ENCODE data around the gene CNTN1. TPM values are rescaled to one million over a fixed set of nuclear protein-coding genes. Genes with fewer than 3 reads are reported as not detected.

CNTN1 gene
- total and polyA plus RNA-seq, 9 of the 15 experiments (the other 6 are each of a cell fraction or from before 2014, with no cell fraction given) = 0.16 TPM; not detected in 8

DNA sequence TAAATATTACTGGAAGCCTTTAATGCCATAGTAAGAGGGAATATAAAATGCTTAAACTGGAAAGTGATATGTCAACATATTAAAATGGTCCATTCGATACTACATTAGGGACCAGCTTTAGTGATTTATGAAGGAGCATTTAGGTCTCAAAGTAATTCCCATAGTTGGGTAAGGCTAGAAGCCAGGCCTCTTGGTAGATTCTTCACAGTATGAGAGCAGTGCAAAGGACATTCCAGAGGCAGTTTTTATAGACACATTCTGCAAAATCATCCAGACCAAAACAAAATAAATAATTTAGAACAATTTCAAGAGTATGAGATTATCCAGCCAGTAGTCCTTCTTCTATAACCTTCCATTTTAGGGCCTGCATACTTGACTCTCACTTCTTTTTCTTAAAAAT, 353.3 kb downstream of the CNTN1 start (continued):
- TF ChIP-seq, protein P1, sequence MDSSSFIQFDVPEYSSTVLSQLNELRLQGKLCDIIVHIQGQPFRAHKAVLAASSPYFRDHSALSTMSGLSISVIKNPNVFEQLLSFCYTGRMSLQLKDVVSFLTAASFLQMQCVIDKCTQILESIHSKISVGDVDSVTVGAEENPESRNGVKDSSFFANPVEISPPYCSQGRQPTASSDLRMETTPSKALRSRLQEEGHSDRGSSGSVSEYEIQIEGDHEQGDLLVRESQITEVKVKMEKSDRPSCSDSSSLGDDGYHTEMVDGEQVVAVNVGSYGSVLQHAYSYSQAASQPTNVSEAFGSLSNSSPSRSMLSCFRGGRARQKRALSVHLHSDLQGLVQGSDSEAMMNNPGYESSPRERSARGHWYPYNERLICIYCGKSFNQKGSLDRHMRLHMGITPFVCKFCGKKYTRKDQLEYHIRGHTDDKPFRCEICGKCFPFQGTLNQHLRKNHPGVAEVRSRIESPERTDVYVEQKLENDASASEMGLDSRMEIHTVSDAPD (CRISPR knock-in tag; IDR thresholded peaks at IDR 0.05) = no peak
- TF ChIP-seq MBD2 (IDR thresholded peaks at IDR 0.05; ENCODE audit: borderline replicate concordance, low read depth) = no peak
- TF ChIP-seq SRSF3 (IDR thresholded peaks at IDR 0.05; ENCODE audit: insufficient read depth, low read length) = no peak
- TF ChIP-seq FOXJ3 (CRISPR knock-in tag; IDR thresholded peaks at IDR 0.05) = no peak
- TF ChIP-seq TCFL5 (CRISPR knock-in tag; conservative IDR thresholded peaks at IDR 0.05) = no peak

DNA sequence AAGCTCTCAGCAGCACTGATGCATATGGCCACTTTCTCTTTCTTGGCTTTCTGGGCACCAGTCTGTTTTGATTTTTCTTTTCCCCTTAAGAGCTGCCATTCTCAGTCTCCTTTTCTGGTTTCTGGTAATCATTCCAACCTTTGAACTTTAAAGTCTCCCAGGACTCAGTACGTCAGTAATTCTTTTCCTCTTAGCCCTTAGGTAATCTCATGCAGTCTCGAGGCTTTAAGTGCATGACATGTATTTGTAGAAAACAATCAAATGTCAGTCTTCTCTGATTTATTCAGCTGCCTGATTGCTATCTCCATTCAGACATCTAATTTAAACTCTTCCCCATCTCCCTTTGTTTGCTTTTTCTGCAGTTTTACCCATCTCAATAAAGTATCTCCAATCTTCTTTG, 356.8 kb downstream of the CNTN1 start:
- no peaks in the 10 kb centered on the region for H4K20me1 ChIP-seq (replicated peaks; ENCODE audit: control insufficient read depth, insufficient read depth, low read length)
- no peak overlapping the region for H3K9ac ChIP-seq (ENCODE audit: insufficient read depth in 1 of 2, low read depth in 2 of 2, low read length in 2 of 2)
- H3K4me3 ChIP-seq = no peak overlapping the region
- no peak for DNase-seq (ENCODE audit: extremely low read depth in 1 of 4, low spot score in 3 of 4)
- WGBS (ENCODE audit: insufficient coverage, low coverage, missing lambda C conversion rate) = 0% methylated on average over 2 of the region's 2 CpGs
- no peaks in the 10 kb centered on the region for H3K27me3 ChIP-seq (ENCODE audit: control insufficient read depth in 2 of 2, insufficient read depth in 2 of 2, low read length in 2 of 2)
- H3K9me1 ChIP-seq (ENCODE audit: control insufficient read depth, insufficient read depth, low read length) = no peaks in the 10 kb centered on the region
- no peak overlapping the region for H3K4me2 ChIP-seq (ENCODE audit: insufficient read depth, low read length)
- in situ Hi-C loops (cut with MboI) (no loop called here), intact Hi-C loops (cut with micrococcal nuclease) (no loop called here)
- ChIA-PET CTCF (ENCODE audit: low intra/inter-chr PET ratio) (no interaction called here), POLR2A (no interaction called here)
- H3K4me1 ChIP-seq (replicated peaks in 1 of 2; ENCODE audit: control insufficient read depth in 2 of 2, insufficient read depth in 2 of 2, low read length in 2 of 2) = no peaks in the 10 kb centered on the region
- no TSS peak for BruUV-seq (replicated peaks)
- ATAC-seq = no peak
- no peak overlapping the region for H3K27ac ChIP-seq (ENCODE audit: extremely low read depth, low read depth, low read length)
- H3K79me2 ChIP-seq (ENCODE audit: control insufficient read depth, insufficient read depth, low read length) = no peaks in the 10 kb centered on the region
- no peaks in the 10 kb centered on the region for H3K9me3 ChIP-seq (replicated peaks; ENCODE audit: control insufficient read depth, insufficient read depth, low read depth, low read length)
- H2AFZ ChIP-seq (ENCODE audit: low read depth, low read length) = no peak overlapping the region
- H3K36me3 ChIP-seq (ENCODE audit: control insufficient read depth, insufficient read depth, low read length) = no peaks in the 10 kb centered on the region
- no peak for FAIRE-seq
- no peak for TF ChIP-seq YY1 (IDR thresholded peaks at IDR 0.05; ENCODE audit: borderline replicate concordance in 1 of 3, control insufficient read depth in 1 of 3, extremely low read depth in 1 of 3, insufficient read depth in 3 of 3, insufficient read length in 1 of 3, insufficient replicate concordance in 2 of 3, low read depth in 1 of 3, low read length in 2 of 3)
- TF ChIP-seq, protein P2, sequence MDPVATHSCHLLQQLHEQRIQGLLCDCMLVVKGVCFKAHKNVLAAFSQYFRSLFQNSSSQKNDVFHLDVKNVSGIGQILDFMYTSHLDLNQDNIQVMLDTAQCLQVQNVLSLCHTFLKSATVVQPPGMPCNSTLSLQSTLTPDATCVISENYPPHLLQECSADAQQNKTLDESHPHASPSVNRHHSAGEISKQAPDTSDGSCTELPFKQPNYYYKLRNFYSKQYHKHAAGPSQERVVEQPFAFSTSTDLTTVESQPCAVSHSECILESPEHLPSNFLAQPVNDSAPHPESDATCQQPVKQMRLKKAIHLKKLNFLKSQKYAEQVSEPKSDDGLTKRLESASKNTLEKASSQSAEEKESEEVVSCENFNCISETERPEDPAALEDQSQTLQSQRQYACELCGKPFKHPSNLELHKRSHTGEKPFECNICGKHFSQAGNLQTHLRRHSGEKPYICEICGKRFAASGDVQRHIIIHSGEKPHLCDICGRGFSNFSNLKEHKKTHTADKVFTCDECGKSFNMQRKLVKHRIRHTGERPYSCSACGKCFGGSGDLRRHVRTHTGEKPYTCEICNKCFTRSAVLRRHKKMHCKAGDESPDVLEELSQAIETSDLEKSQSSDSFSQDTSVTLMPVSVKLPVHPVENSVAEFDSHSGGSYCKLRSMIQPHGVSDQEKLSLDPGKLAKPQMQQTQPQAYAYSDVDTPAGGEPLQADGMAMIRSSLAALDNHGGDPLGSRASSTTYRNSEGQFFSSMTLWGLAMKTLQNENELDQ (CRISPR knock-in tag; IDR thresholded peaks at IDR 0.05; ENCODE audit: borderline replicate concordance) = no peak
- TF ChIP-seq U2AF2 (optimal IDR thresholded peaks at IDR 0.05; ENCODE audit: low read depth, low read length) = no peak
- no peak for TF ChIP-seq ATF7 (IDR thresholded peaks at IDR 0.05)
- TF ChIP-seq, protein P3, sequence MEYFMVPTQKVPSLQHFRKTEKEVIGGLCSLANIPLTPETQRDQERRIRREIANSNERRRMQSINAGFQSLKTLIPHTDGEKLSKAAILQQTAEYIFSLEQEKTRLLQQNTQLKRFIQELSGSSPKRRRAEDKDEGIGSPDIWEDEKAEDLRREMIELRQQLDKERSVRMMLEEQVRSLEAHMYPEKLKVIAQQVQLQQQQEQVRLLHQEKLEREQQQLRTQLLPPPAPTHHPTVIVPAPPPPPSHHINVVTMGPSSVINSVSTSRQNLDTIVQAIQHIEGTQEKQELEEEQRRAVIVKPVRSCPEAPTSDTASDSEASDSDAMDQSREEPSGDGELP (CRISPR knock-in tag; IDR thresholded peaks at IDR 0.05; ENCODE audit: borderline replicate concordance) = no peak
- no peak for TF ChIP-seq PURB (CRISPR knock-in tag; IDR thresholded peaks at IDR 0.05; ENCODE audit: low read depth)
- no peak for TF ChIP-seq TRIM24 (IDR thresholded peaks at IDR 0.05)
- TF ChIP-seq MXI1 (IDR thresholded peaks at IDR 0.05; ENCODE audit: low read depth, low read length) = no peak
- no peak for TF ChIP-seq CBX5 (IDR thresholded peaks at IDR 0.05; ENCODE audit: borderline replicate concordance, low read depth)
- no peak for TF ChIP-seq MECOM (CRISPR knock-in tag; IDR thresholded peaks at IDR 0.05)
- TF ChIP-seq SNIP1 (IDR thresholded peaks at IDR 0.05; ENCODE audit: low read depth) = no peak
- TF ChIP-seq, protein P4, sequence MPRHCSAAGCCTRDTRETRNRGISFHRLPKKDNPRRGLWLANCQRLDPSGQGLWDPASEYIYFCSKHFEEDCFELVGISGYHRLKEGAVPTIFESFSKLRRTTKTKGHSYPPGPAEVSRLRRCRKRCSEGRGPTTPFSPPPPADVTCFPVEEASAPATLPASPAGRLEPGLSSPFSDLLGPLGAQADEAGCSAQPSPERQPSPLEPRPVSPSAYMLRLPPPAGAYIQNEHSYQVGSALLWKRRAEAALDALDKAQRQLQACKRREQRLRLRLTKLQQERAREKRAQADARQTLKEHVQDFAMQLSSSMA (CRISPR knock-in tag; IDR thresholded peaks at IDR 0.05) = no peak
